GM10266 (cell line): Measurements from ENCODE around the gene PLAU.

Experiments used
- DNase-seq: peaks from one replicate; pipeline ENCODE4 v3.0.0; 2012; ENCODE audit errors: extremely low spot score
- CTCF ChIP-seq: IDR thresholded peaks from 2 replicates; pipeline ENCODE4 v1.5.1; 2012; ENCODE audit warnings: mild to moderate bottlenecking, low read depth; ENCODE audit not compliant: control insufficient read depth, insufficient read depth; ENCODE audit errors: missing control alignments

The PLAU gene

DNA sequence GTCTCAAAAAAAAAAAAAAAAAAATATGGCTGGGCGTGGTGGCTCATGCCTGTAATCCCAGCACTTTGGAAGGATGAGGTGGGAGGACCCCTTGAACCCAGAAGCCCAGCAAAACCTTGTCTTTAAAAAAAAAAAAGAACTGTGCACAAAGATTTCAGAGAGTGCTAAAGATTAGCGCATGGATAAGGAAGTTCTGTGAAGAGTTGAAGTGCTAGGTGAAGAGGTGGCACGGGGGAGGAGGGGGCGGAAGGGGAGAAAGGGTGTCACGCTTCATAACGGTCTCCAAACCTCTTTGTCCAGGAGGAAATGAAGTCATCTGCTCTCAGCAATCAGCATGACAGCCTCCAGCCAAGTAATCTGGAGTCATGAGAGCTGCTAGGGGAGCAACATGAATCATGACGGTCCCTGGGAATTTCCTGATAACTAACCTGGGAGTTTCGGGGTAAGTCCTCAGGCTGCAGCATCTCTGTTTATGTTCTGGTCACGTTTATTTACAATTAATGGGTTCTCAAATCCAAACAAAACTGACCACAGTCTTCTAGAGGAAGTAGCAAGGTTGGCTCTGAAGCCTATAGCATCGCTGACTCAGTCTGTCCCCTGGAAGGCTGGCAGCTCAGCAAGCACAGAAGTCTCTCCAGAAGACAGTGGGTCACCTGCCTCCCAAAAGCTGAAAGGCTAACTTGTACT, 1.9 kb upstream of the PLAU start:
- no peak for TF ChIP-seq CTCF
- peak; percentile 74 for DNase-seq

GRCh38 chr10:73909540-73910115, 1.3 kb upstream of the PLAU start:
- no peak for TF ChIP-seq CTCF
- no peak for DNase-seq

GRCh38 chr10:73910401-73910763, 550 bp upstream of the PLAU start:
- peak; percentile 54 for DNase-seq
- TF ChIP-seq CTCF = no peak

- TF ChIP-seq CTCF = no peak
- no peak for DNase-seq
Observed at GRCh38 chr10:73911553-73912004, 647 bp downstream of the PLAU start.

DNA sequence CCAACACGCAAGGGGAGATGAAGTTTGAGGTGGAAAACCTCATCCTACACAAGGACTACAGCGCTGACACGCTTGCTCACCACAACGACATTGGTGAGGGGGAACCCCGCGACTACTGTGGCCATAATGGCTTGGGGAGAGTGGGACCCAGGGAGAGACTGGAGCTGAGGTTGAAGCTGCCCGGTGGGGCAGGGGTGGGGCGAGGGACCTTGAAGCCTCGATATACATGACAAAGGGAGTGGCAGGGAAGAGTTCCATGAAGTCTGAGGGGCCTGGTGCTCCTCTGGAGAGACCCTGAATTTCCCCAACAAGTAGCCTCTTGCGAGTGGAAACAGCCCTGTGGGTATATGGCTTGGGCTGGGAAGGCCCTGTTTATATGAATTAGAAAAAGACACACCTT, 3.1 kb downstream of the PLAU start:
- no peak for DNase-seq
- TF ChIP-seq CTCF = no peak

DNA sequence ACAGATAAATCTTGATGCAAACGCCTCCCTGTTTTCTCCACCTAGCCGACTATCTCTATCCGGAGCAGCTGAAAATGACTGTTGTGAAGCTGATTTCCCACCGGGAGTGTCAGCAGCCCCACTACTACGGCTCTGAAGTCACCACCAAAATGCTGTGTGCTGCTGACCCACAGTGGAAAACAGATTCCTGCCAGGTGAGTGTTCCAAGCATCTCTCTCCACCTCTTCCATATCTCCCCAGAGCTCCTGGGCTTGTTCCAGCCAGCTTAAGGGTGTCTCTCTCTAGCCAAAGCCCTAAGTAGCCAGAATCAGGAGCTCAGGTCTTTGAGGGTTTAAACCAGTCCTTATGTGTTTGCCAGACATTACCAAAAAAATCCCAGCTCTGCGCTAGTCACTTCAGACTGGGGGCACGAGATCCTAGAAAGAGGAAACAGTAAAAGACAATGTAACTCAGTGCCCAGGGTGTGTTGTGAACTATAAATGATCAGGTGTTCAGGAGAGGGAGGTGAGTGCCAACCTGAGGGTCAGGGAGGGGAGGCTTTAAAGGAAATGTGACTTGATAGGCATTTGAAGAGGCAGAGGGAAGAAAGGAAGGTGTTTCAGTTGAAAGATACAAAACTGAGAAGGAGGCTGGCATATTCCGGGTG, 4.4 kb downstream of the PLAU start:
- no peak for DNase-seq
- TF ChIP-seq CTCF = no peak
